Raji (cell line): ENCODE data around the gene ZMYM5.

ENCODE experiments used
- POLR2A ChIP-seq: IDR thresholded peaks from 2 replicates; pipeline ENCODE4 v1.6.1; 2011; ENCODE audit warnings: low read depth, low read length, control low read depth; ENCODE audit not compliant: insufficient read depth

The ZMYM5 gene

GRCh38 chr13:19845758-19846157, 17.7 kb downstream of the ZMYM5 start:
- no peak for TF ChIP-seq POLR2A

- TF ChIP-seq POLR2A, result no peak
These were observed 24.6 kb downstream of the ZMYM5 start for GRCh38 chr13:19838865-19839275.

- no peak for TF ChIP-seq POLR2A
These were observed 27.0 kb downstream of the ZMYM5 start for GRCh38 chr13:19836472-19836871.

- no peak for TF ChIP-seq POLR2A
These were observed 28.7 kb downstream of the ZMYM5 start for GRCh38 chr13:19834704-19835103.

GRCh38 chr13:19822673-19823072, 40.8 kb downstream of the ZMYM5 start:
- no peak for TF ChIP-seq POLR2A

- no peak for TF ChIP-seq POLR2A
These were observed 45.1 kb downstream of the ZMYM5 start for GRCh38 chr13:19818223-19818842.

GRCh38 chr13:19817510-19818158, 45.8 kb downstream of the ZMYM5 start:
- TF ChIP-seq POLR2A, result no peak

- no peak for TF ChIP-seq POLR2A
These were observed 46.3 kb downstream of the ZMYM5 start for GRCh38 chr13:19817106-19817505.

- TF ChIP-seq POLR2A, result no peak
These were observed 52.2 kb downstream of the ZMYM5 start for GRCh38 chr13:19810996-19811881.

- TF ChIP-seq POLR2A, result no peak
These were observed 53.3 kb downstream of the ZMYM5 start for GRCh38 chr13:19810151-19810550.

- no peak for TF ChIP-seq POLR2A
These were observed 57.7 kb downstream of the ZMYM5 start for GRCh38 chr13:19805765-19806164.

- no peak for TF ChIP-seq POLR2A
These were observed 67.5 kb downstream of the ZMYM5 start for GRCh38 chr13:19795956-19796355.

- TF ChIP-seq POLR2A, result no peak
These were observed 68.8 kb downstream of the ZMYM5 start for GRCh38 chr13:19794631-19795030.

- TF ChIP-seq POLR2A, result no peak
These were observed 71.4 kb downstream of the ZMYM5 start for GRCh38 chr13:19791953-19792537.
